Measurements from ENCODE around the gene HAT1.
A peak's percentile ranks its signal among the peaks of the same experiment; 100 is the strongest.
"Not testable (repeated sequence)": the region's sequence is repeated elsewhere in the genome, so short reads cannot be mapped to it uniquely, and the experiment has no call there.

The HAT1 gene

GRCh38 chr2:171983924-171984323 lies 61.7 kb downstream of the HAT1 start:
- DNase-seq, result not testable (repeated sequence)

DNA sequence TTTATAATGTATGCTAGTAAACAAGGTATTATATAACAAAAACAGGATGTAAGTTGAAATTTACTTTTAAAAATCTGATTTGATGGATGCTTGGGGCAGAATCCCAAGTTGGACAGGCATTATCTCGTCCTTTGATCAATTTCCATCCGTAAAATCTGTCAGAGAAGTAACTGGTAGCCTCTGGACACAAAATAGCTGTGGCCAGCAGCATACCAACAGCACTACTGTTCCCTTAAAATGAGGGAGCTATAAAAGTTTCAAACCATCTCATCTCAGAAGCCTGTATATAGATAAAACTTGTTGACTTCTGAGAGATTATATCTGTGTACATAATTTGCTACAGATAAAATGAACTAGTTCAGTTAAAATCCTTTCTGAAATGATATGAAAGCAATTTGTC lies 62.8 kb downstream of the HAT1 start:
- DNase-seq, result no peak

DNA sequence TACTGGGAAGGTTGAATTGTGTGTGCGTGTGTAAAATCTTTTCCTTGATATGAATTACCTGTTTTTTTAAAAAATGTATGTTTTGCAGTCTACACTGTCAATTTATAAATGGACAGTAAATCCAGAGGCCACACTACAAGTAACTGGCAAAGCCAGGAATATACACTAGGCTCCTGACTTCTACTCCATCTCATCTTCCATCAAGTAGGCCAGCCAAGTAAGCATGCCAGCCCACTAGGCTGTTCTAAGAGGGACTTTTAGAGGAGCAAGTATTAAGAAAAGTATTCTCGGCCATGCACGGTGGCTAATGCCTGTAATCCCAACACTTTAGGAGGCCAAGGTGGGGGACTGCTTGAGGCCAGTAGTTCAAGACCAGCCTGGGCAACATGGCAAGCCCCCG lies 64.5 kb downstream of the HAT1 start:
- DNase-seq, result no peak

DNA sequence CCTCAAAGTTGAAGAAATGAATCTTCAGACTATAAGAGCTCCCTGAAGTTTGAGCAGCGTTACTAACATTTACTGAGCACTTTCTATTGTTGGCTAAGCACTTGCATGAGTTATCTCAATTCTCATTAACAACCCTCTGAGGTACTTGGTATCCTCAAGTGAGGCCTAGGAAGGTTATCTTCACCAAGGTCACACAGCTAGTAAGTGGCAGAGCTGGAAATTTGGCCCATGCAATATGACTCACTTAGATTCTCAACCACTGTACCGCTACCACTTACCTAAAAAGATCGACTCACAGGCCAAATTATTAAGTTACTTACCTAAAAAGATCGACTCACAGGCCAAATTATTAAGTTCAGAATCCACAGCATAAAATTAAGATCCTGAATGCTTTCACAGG lies 68.8 kb downstream of the HAT1 start:
- DNase-seq, result no peak

DNA sequence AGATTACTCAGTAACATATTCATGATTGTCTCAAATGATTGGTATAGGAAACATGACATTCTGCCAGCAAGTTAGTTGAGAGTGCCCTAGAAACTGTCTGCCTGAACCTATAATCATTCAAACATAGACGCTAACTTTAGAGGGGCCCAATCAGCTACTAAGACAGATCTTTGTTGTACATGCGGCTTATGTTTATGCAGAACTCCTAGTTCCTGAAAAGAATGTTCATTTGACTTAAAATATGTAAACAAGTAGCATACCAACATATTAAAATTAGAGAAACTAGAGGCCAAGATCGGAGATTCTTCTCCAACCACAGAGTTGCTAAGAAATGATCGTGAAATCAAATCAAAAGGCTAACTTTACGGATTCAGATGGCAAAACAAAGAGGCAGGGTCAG lies 73.3 kb downstream of the HAT1 start:
- DNase-seq, result no peak

DNA sequence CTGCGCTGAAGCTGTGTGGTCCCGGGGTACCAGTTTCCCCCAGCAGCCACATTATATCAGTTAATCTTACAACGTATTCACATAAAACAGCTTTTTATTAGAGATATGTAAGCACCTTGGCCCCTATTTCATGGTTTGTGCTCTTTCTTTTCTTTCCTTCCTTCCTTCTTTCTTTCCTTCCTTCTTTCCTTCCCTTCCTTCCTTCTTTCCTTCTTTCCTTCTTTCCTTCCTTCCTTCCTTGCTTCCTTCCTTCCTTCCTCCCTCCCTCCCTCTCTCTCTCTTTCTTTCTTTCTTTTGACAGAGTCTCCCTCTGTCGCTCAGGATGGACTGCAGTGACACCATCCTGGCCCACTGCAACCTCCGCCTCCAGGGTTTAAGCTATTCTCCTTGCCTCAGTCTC lies 73.8 kb downstream of the HAT1 start:
- no peak for DNase-seq

- DNase-seq, result not testable (repeated sequence)
These were observed 74.8 kb downstream of the HAT1 start for GRCh38 chr2:171997031-171997430.

DNA sequence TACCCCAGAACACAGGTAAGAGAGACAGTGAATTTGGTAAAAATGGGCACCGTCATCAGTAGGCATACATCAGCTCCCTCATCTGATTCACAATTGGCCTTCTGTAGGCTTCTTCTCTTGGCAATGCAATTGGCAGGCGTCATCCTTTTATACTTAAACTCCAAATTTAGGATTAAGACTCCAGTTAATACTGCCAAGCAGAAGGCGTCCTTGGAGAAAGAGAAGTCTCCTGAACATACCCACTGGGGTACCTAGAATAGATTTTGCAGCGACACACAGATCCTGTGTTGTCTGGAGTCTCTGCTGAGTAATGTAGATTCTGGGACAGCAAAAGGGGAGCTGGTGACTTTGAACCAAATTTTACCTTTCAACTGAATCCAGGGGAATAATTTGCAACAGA lies 76.9 kb downstream of the HAT1 start:
- no peak for DNase-seq

- DNase-seq, result peak; percentile 88
These were observed 77.6 kb downstream of the HAT1 start, which contains the start of gene METAP1D for GRCh38 chr2:171999604-172000469. TSS of gene METAP1D (plus strand) at chr2:171999953. CDS start at chr2:171999970, 17 bp downstream.

- no peak for DNase-seq
These were observed 78.6 kb downstream of the HAT1 start for GRCh38 chr2:172000696-172001361.

DNA sequence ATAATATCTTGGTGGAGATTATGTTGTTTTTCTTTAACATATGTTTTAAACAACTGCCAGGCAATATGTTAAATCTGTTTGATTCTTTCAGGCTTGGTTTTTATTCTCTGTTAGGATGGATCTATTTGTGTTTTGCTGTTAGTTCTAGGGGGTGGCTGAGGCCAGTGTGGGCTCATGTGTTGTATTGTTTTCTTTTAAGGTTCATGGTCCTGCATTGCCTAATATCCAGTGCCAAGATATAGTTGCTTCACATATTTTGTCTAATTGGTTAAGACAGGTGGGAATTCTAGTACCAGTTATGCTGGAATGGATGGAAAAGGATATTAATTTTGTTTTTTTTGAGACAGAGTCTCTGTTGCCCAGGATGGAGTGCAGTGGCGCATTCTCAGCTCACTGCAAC lies 85.1 kb downstream of the HAT1 start:
- DNase-seq, result no peak

DNA sequence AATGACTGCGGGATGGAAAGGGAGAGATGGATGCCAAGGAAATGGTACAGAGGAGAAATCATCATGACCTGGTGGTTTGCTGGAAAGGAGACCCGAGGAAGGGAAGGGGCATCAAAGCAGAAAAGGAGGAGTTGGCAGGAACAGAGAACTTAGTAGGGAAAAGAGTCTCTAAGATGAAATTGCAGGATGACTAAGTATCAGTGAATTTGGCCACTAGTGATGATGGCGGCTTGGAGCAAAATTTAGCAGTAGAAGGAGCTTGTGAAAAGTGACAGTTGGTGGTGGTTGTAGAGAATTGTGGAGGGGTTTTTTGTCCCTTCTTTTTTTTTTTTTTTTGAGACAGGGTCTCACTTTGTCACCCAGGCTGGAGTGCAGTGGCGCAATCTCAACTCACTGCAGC lies 87.6 kb downstream of the HAT1 start:
- DNase-seq, result no peak

GRCh38 chr2:172011812-172012575 lies 89.7 kb downstream of the HAT1 start:
- no peak for DNase-seq

DNA sequence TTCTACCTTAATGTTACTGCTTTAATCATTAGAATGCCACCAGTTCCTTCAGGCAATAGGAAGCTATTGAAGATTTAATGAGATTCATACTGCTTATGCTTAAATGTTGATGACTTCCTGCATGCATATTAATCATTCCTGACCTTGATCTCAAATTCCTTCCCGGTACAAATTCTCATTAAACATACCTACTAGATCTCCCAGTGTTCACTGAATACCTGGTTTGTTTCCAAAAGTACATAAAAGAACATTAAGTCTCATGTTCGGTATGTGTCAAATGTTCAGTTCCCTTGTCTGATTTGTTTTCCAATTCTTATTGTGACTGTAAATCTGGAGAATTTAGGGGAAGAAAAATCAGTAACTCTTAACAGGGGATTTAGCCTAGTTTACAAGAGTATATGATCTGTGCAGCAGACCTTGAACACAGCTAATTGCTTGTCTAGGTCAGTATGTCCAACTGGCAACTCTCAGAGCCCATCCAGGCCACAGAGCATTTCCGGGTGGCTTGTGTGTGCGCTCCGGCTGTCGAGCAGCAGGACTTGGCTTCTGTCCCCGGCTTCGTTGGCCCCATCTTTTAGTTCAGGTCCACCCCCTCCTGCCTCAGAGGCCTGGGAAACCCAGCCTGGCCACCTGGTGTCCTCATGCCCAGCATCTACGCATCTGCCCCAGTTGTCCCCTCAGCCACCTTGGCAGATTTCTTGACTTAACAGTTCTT lies 90.6 kb downstream of the HAT1 start:
- DNase-seq, result no peak

- no peak for DNase-seq
These were observed 91.1 kb downstream of the HAT1 start for GRCh38 chr2:172013396-172013795.

GRCh38 chr2:172021074-172021931 lies 99.0 kb downstream of the HAT1 start:
- DNase-seq, result no peak

DNA sequence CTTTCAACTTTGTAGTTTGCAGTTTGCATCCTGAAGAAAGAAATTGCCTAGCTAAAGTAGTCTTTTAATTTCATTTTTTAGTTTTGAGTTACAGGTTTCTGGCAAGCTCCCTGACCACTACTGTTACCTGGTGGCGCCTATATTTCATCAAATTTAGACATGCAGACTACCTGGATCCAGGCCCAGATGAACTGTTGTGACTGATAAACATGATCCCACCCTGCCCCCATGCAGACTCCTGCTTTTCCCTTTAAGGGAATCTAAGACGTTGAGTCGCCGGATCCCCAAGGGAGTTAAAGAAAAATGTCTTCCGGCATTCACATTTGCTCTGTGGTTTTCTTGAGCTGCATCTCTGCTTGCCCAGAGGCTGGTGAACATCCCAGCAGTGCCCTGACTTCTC lies 99.7 kb downstream of the HAT1 start:
- DNase-seq, result no peak

- DNase-seq, result no peak
These were observed 109.3 kb downstream of the HAT1 start for GRCh38 chr2:172031536-172031935.
